ENCODE data around the gene SLC6A13.
"Not testable (repeated sequence)": the region's sequence is repeated elsewhere in the genome, so short reads cannot be mapped to it uniquely, and the experiment has no call there.

The SLC6A13 gene

DNA sequence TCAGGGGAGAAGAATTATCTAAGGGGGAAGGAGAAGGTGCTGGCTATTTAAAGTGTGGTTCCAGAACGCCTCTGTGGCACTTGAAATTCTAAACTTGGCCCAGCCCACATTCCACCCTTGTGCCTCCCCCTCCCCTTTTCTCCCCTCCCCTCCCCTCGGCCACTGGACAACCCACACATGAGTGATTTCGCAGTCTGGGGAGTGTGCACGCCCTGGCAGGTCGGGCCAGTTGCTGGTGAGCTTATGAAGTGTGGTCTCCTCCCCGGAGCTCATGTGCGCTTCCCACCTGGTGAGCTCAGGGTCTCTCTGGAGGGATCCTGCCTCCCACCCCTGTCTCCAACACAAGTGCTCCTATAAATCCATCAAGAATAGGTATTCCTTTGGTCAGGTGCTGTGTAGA, at the start of gene SLC6A13:
TSS of gene SLC6A13 (minus strand) at position 20 of the 400 bp plus-strand sequence. CDS start 2,784 bp downstream, outside the sequence.
- no peak for DNase-seq

DNA sequence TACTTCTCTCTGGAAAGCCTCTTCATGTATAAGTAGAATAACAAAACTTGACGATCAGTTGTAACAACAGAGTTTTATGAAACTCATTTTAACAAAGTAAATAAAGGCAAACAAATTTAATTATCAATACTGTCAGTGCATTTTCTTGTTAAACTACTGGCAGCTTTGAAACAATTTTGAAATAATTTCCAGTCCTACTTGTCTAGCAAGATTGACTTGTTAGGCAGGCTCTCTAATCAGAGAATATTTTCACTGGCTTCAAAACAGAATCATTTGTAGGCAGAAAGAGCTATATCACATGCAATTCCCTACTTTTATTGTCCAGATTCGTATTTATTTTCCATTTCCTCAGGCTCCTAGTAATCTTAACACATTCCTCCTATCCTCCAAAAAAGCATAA, 45.9 kb upstream of the SLC6A13 start:
- DNase-seq: no peak

DNA sequence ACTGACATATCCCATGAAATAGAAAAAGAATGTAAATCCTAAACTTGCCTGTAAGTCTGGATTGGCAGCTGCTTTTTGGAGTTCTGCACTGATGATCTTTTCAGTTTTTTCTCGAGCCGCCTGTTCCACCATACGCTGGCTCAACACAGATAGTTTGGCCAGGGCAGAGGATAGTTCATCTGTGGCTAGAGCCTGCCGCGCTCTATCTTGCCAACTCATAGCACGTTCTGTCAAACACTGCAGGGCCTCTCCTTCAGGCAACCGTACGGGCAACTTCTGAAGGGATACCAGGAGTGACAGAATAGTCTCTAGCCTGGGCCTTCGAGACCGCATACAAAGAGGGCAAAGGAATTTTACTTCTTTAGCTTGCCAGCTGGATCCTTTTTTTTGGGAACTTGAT, 44.8 kb upstream of the SLC6A13 start:
- no peak for DNase-seq

DNA sequence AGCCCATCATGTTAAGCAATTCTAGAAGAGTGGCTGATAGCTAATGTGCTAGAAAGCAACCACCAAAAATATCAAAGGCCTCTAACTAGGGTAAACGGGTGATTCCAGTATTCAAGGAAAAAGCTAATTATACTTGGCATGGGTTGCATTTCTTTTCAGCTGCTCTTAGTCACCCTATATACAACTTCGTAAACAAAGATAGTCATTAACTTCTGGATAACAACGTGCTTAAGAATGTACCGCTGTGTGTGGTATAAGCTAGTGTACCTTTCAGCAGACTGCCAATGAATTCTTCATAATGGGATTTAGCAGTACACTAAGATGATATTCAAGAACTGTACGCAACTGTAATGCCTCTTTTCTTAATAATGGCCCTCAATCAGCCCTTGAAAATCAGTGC, 42.2 kb upstream of the SLC6A13 start:
- no peak for DNase-seq

DNA sequence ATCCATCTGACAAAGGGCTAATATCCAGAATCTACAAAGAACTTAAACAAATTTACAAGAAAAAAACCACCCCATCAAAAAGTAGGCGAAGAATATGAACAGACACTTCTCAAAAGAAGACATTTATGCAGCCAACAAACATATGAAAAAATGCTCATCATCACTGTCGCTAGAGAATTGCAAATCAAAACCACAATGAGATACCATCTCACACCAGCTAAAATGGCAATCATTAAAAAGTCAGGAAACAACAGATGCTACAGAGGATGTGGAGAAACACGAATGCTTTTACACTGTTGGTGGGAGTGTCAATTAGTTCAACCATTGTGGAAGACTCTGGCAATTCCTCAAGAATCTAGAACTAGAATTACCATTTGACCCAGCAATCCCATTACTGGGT, 40.1 kb upstream of the SLC6A13 start:
- not testable (repeated sequence) for DNase-seq

DNA sequence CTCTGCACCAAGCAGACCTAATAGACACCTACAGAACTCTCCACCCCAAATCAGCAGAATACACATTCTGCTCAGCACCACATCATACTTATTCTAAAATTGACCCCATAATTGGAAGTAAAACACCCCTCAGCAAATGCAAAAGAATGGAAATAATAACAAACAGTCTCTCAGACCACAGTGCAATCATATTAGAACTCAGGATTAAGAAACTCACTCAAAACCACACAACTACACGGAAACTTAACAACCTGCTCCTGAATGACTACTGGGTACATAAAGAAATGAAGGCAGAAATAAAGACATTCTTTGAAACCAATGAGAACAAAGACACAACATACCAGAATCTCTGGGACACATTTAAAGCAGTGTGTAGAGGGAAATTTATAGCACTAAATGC, 37.5 kb upstream of the SLC6A13 start:
- not testable (repeated sequence) for DNase-seq

DNA sequence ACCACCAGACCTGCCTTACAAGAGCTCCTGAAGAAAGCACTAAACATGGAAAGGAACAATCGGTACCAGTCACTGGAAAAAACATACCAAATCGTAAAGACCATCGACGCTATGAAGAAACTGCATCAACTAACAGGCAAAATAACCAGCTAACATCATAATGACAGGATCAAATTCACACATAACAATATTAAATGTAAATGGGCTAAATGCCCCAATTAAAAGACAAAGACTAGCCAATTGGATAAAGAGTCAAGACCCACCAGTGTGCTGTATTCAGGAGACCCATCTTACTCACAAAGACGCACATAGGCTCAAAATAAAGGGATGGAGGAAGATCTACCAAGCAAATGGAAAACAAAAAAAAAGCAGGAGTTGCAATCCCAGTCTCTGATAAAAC, 36.9 kb upstream of the SLC6A13 start:
- not testable (repeated sequence) for DNase-seq

DNA sequence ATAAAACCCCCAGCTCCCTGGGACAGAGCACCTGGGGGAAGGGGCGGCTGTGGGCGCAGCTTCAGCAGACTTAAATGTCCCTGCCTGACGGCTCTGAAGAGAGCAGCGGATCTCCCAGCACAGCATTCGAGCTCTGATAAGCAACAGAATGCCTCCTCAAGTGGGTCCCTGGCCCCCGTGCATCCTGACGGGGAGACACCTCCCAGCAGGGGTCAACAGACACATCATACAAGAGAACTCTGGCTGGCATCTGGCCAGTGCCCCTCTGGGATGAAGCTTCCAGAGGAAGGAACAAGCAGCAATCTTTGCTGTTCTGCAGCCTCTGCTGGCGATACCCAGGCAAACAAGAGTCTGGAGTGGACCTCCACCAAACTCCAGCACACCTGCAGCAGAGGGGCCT, 35.4 kb upstream of the SLC6A13 start:
- not testable (repeated sequence) for DNase-seq

DNA sequence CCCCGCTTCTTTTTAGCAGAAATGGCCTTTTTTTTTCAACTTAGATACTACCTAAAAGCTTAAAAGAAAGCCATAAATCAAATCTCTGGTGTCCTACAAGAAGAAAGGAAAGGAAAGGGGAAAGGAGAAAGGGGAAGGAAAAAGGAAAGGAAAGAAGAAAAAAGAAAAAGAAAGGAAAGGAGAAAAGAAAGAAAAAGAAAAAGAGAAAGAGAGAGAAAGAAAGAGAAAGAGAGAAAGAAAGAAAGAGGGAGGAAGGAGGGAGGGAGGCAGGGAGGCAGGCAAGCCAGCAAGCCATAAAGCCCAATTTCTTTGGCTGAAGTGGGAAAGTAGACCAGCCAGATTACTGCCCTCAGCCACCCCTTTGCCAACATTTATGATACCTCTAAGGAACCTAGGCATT, 32.5 kb upstream of the SLC6A13 start:
- DNase-seq: no peak

DNA sequence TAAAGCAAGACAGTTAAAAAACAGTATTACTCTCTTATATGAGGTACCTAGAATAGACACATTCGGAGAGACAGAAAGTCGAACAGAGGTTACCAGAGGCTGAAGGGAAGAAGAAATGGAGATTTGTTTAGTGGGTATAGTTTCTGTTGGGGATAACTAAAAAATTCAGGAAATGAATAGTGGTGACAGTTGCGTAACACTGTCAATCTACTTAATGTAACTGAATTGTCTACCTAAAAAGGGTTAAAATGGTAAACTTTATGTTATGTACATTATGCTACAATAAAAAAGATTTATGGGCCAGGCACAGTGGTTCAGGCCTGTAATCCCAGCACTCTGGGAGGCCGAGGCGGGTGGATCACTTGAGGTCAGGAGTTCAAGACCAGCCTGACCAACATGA, 30.6 kb upstream of the SLC6A13 start:
- DNase-seq: no peak

DNA sequence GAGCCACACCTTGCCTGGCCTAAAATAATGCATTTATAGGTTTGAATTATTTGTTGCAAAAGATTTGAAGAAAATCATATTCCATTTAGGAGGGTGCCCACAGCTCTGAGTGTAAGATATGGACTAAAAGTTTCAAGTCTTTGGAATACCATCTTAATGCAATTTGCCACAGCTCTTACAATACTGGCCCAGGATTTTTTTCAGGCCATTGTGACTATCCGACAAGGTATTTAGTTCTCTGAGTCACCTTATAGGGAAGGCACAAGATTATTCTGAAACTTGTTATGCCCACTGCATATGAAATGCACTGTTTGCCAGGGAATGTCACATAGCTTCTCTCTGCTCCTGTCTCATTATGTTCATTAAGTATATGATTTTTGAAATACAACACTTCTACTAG, 29.6 kb upstream of the SLC6A13 start:
- DNase-seq: no peak

DNA sequence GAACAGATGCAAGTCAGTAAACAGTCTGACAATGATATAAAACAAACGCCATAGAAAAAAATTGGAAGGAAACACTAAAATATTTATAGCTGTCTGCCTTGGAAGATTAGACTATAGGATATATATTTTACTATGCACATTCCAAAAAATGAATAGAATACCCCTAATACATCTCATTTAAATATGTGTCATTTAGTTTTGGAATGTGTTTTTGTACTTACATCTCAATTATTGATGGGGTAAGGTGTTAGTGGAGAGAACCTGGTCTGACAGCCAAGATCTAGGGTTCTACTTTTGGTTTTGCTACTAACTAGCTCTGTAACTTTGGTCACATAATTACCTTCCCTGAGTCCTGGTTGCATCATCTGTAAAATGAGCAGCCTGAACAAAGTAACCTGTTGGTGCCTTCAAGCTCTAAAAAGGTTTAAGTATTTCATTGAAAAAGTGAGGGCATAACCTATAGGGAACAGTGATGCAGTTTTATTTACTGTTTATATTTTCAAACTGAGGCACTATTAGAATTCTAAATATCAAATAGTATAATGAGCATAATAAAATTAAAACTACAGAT, 28.6 kb upstream of the SLC6A13 start:
- no peak for DNase-seq

DNA sequence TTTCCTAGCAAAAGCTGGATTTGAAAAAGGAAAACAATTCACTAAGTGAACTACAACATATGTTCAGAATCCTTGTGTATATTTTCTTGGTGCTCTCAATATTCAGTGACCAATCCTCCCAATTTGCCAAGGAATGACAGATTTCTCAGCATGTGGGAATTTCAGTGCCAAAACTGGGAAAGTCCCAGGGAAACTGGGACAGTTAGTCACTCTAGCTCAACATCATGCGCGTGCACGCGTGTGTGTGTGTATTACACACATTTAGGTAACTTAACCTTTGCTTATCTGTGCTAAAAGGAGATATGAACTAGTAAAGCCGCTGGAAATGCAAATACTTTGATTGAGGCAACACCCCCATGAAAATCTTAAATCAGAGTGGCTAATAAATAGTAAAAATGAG, 26.1 kb upstream of the SLC6A13 start:
- DNase-seq: no peak

DNA sequence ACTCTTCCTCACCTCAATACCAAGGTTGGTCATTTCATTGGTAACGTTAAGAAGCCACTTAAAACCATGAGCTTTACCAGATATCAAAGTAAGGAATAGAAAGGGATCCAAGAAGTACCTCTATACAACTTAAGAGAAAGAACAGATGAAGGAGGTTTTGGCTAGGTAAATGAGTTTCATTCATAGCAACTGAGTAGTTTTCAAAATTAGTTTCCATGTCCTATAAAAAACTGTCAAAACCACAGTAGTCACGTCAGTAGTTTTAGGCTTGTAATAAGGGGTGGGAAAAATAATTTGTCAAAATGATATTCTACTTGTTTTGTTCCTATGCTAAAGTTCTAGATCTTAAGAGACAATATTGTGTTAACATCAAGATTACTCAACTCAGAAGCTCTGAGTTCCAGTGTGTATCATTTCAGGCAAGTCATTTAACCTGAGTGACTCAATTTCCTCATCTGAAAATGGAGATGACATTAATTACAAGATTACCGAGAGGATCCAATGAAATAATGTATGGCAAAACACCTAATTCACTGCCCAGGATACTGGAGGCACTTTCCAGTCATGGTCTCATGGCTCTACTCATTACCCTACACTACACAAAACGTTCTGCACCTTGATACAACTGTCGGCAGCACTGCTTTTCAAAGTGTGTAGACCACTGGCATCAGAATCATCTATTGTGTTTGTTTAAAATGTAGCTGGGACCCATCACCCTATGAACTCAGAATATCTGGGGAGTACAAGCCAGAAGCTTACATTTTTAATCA, 24.1 kb upstream of the SLC6A13 start:
- no peak for DNase-seq

DNA sequence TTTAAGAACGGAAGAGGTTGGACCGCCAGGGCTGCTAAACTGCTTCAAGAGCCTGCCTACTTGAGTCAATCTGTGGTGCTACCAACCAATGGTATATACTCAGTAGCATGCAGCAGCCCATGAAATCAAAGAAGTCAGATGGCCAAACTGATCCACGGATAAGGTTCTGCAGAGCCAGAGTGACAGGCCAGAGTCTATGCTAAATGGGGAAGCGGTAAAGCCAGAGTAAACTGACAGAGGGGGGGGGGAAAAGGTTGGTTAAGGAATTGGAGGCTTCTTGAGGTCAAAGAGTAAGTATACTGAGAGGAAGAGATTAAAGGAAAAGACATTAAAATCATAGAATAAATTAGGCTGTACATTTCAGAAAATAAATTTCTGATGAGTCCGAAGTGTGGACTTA, 15.4 kb upstream of the SLC6A13 start:
- no peak for DNase-seq

DNA sequence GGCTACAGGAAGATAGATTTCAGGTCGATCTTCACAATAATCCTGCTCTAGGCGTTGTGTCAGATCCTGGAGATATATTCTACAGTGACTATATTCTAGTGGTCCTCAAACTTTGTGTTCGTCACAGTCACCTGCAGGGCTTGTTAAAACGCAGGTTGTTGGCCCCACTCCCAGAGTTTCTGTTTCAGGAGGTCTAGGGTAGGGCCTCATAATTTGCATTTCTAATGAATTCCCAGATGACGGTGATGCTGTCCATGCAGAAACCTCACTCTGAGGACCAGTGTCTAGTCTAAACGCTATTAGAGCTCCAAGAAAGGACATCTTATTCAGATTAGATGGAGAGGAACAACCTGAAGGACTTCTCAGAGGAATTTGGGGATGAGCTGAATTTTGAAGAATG, 13.2 kb upstream of the SLC6A13 start:
- no peak for DNase-seq

DNA sequence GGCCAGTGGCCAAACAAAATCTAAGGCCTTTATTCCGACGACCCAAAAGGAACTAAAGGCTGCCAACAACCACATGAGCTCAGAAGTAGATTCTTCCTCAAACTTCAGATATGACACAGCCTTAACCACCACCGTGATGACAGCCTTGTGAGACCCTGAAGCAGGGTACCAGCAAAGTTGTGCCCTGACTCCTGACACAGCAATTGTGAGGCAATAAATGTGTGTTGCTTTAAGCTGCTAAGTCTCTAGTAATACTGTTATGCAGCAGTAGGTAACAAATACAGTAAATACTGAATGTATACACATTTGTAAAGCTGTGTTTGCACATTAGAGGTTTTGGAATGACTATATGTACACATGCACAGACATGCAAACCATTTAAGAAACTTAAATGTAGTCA, 10.7 kb upstream of the SLC6A13 start:
- DNase-seq: no peak

DNA sequence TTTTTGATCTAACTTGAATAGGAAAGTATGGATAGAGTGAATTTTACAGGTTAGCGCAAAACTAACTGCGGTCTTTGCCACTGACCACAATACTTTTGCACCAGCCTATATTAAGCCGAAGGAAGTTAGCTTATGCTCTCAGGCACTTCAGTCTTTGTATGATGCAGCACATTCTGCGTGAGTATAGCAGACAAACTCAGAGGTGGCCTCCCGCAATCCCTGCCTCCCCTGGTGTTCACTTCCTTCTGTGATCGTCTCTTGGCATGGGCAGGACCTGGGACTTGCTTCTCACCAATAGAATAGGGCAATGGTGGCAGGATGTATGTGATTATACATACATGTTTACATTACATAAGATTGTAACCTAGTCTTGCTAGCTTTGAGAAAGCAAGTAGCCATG, 10.3 kb upstream of the SLC6A13 start:
- no peak for DNase-seq

DNA sequence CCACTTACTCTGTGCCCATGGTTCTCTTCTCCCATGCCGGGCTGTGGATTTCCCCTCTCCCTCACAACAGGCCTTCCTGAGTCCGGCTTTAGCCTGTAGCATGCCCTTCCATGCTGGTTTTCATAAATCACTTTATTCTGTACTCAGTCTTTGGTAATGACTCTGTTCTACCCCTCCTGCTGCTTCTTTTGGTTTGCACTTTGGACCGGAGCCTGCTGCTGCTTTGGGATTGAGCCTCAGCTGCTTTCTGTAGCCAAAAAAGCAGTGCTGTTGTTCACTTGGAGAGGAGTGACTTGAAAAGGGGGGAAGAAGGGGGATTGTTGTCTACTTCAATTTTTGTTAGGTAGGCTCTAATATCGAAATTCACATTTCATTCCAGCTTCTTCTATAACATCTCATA, 8.5 kb upstream of the SLC6A13 start:
- DNase-seq: no peak

DNA sequence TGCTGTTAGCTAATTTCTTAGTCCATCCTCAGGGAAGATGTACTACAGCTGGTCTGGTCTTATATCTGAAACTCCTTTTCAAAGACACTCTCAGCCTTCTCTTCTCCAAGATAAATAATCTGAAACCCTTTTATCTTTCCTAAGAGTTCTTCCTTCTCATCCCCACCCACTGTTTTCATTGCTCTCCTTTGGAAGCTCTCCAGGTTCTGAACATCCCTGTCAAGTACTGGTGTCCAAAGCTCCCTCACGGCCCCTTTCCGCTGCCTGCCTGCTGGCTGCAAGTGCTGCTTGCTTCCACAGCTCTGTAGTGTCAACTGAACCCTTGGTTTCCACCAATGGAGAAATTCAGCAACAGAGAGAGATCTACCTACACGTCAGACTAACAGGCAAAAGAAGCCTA, 6.6 kb upstream of the SLC6A13 start:
- no peak for DNase-seq

DNA sequence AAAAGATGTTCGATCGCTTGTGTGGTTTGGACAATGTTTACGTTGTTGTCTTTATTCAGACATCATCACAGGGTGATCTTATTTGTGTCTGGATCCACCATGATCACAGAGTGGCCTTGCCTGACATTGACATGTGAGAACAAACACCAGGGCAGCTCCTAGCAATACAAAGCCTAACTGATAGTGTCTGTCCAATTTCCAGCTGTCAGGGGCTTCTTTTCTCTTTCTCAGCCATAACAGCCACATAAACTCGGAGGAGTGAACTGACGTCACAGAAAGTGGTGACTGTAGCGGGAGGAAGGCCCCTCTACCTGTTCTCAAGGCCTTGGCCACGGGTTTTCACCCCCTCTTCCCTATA, 5.8 kb upstream of the SLC6A13 start:
- no peak for DNase-seq

DNA sequence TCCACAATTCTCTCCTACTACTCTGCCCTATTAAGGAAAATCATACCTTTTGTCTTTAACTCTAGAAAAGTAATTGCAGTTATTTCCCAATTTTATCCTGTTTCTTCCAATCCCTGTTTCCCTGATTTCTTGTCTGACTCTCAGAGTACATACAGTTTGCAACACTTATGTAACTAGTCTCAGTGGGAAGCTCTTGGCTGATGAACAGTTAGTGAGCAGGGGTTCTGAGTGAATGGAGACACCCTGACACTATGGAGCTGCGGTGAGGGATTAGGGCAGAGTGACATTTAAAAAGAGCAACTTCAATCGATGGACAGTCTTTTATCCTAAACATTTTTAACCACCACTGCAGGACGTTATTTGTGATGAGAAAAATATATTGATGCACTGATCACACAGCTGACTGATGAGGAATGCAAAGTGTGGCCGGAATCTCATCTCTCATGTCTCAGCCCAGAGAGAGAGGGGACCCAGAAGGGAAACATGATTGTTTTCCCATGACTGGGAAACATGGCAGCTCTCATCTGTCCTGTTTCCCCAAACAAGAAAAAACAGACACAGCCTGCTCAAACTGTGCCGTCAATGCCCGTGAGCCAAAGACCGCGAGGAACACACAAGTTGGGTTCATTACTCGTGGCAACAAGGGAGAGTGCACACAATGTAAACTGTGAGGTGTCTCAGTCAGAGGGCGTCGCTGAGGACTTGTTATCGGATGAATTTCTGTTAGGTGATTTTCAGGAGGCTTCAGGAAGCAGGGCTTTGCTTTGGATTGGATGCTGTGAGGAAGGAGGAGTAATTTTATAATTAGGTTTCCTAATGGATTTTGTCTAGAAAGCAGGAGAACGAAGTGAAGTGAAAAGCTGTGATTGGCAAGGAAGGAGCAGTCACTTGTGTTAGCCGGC, 5.2 kb upstream of the SLC6A13 start:
- DNase-seq: no peak

DNA sequence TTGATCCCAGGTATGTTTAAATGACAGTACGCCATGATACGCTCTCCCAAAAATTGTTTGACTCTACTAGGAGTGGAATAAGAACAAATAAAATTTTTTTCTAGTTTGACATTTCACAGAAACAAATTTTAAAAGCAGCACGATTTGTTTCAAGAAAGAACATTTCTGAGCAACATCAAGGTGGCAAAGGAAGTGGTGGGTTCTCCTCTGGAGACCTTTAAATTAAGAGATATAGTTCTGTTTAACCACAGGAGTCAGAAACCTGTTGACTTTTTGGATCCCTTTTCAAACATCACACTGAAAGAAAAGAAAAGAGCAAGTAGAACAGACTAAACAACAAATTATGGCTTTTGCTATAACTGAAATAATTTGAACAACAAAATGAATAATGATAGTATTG, 2.5 kb upstream of the SLC6A13 start:
- no peak for DNase-seq

DNA sequence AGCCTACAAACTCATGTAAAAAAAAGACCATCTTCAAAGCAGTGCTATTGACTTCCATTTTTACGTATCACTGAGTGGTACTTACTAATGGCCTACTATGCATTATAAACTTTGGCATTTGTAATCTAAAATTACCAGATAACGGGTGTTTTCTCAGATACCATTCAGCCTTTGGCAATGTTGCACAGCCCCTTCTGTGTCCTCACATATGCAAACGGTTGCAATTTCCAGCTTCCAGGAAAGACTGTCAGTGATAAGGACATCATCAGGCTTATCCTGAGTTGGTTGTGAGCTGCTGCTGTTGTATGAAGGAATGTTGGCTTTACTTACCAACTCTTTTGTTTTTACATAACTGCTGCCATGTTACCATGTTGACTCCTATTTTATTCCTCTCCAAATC, 1.6 kb upstream of the SLC6A13 start:
- no peak for DNase-seq
